HG02678 (cell line): ENCODE data around the gene BEND3.
"Not testable (repeated sequence)": the region's sequence is repeated elsewhere in the genome, so short reads cannot be mapped to it uniquely, and the experiment has no call there.

Experiments used
- ATAC-seq: cut with Tn5 transposase; IDR thresholded peaks from one replicate; pipeline ENCODE4 v1.9.1; 2021; ENCODE audit warnings: mild to moderate bottlenecking, moderate library complexity; ENCODE audit not compliant: unreplicated experiment

The BEND3 gene

DNA sequence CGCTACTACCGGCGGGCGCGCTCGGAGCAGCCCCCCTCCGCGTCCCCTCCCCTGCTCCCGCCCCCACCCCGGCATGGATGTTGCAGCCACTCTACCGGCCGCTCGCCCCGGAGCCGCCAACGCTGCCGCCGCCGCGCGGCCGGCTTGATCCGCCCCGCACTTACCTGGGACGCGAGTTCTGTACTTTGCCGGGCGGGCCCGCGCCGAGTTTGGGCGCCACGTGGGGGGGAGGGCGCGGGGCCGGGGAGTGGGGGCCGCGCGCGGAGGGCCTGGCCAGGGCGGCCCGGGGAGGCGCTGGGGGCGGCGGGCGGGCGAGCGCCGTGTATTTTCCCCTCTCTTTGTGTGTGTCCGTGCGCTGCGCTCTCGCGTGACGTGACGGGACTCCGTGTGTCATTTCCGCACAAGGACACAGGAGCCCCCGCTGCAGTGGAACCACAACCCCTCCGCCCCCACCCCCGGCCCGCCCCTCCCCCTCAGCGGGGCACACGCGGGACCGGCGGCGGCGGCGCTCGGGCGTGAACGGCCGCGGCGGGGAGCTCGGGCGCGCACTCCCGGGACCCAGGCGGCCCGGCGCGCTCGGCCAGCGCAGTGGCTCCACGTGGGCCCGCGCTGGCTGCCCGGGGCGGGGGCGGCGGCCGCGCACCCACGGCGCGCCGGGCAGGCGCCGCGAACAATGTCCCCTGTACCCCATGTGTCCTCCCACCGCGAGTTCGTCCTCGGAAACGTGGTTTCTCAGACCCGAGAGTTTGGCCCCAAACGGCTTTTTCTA lies at the start of gene BEND3:
Gene BEND3 (minus strand): TSS at position 590 of the 769 bp plus-strand sequence. CDS start 16,230 bp downstream, outside the sequence.
- peak; percentile 27 for ATAC-seq

GRCh38 chr6:107164299-107164698 lies 49.0 kb upstream of the BEND3 start:
- ATAC-seq: not testable (repeated sequence)

DNA sequence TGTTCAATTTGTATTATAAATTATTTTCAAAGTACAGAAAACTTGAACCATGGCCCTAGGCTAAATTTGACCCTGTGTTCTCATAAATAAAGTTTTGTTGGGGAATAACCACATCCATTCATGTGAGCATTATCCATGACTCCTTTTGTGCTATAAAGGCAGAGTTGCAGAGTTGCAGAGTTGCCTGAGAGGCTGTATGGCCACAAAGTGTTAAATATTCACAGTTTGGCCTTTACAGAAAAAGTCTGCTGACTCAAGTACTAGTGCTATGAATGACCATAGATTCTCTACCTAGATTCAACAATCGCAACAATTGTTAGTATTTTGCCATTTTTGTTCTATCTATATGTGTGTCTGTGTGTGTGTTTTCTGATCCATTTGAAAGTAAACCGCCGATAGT lies 46.2 kb upstream of the BEND3 start:
- no peak for ATAC-seq

DNA sequence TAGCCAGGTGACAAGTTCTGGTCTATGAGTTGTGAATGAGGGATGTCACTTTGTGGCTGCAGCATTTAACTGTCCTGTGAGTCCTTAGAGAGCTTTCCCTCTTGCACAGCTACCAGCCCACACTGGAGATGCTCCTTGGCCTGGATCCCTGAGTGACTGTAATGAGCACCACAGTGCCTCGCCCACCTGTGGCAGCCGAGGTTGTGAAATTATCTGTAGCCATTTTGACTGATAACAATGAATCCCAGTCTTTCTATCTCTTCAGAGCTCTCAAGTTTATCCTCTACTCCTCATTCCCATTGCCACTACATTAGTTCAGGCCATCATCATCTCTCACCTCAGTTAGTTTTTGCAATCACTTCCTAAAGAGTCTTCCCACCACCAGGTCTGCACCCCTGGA lies 41.3 kb upstream of the BEND3 start:
- ATAC-seq: no peak

DNA sequence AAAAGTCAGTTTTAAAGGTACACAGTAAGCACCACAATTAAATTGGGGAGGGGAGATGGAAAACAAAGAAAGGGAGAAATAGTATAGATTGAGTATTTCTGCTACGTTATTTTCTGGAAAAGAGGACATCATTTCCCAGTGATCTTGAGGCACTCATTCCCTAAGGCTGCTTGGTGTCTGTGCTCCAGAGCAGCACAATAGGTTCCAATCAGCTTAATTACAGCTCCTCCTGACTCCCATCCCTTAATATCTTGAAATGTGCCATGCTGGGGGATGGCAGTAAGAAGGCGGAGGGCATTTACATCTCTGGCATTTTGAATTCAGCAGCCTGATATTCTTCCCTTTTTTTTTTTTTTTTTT lies 39.5 kb upstream of the BEND3 start:
- ATAC-seq: no peak

- ATAC-seq: no peak
Observed at GRCh38 chr6:107154131-107154800, 39.0 kb upstream of the BEND3 start.

DNA sequence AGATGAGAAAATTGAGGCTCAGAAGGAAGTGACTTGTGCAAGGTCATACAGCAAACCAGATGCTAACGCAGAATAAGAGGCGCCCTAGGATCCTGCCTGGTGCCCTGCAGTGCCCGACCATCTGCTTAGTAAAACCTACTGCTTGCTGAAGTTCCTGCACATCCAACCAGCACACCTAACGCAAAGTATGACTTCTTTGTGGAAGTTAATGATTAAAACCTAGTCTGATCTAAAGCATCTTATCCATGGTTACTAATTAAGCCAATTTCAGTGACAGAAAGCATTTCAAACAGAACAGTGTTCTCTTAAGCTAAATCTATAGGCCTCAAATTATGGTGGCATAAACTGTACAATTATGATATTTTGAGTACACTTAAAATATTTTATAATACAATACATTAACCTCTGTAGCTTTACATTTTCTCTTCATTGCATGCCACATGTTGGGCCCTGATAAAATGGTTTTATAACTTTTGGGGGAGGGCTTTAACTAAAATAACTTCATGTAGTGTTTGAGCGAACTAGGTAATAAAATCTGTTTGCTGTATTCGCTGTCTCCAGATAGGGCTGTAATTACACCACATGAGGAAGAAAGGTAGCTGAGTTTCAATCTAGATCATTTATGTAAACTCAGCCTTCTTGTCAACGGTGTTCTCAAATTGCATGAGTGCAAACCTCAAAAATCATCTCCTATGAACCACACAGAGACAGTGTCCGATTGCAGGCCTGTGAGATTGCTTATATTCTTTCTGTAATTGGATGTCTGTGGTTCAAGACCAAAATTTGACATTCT lies 37.5 kb upstream of the BEND3 start:
- ATAC-seq: no peak

DNA sequence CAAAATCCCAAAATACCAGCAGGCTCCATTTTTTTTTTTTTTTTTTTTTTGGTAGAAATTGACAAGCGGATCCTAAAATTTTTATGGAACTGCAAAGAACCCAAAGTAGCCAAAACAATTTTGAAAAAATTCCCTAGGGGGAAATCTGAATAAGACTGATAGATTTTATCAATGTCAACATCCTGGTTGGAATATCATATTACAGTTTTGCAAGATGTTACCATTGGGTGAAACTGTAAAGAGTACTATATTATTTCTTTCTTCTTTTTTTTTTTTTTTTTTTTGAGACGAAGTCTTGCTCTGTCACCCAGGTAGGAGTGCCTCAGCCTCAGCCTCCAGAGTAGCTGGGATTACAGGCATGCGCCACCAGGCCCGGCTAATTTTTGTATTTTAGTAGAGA lies 29.4 kb upstream of the BEND3 start:
- ATAC-seq: no peak

- ATAC-seq: no peak
Observed at GRCh38 chr6:107144014-107144413, 28.7 kb upstream of the BEND3 start.

DNA sequence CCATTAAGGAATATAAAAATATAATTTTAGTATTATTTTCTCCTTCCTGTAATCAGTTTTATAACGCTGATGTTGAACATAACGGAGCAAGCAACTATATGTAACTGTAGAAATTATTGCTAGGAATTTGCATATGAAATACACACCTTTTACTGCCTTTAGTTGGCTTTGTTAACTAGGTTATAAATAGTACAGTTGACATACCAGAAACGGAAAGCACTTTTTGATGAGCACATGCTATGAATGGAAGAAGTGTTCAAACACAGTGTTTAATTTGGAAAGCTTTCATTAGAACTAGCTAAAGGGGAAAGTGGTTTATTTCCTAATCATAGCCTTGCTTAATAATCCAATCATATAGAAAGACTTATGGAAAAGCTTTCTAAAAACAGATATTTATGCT lies 25.3 kb upstream of the BEND3 start:
- ATAC-seq: no peak

GRCh38 chr6:107136324-107136723 lies 21.0 kb upstream of the BEND3 start:
- ATAC-seq: not testable (repeated sequence)

GRCh38 chr6:107135048-107135680 lies 19.8 kb upstream of the BEND3 start:
- not testable (repeated sequence) for ATAC-seq

DNA sequence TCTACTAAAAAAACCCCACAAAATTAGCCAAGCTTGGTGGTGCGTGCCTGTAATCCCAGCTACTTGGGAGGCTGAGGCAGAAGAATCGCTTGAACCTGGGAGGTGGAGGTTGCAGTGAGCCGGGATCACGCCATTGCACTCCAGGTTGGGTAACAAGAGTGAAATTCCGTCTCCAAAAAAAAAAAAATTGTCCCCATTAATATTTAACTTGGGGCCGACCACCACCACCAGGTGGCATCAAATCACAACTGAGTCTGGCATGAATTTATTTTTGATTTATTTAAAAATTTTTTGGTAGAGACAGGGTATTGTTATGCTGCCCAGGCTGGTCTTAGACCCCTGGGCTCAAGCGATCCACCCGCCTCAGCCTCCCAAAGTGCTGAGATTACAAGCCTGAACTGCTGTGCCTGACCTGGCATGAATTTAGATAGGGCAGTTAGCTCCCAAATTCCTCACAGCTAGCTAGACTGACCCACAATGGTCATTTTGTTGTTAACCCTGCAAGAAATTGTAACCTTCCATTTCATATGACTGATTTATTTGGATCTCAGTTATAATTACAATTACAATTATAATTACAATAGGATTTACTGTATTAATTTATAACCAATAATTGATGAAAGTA lies 17.1 kb upstream of the BEND3 start:
- ATAC-seq: no peak

GRCh38 chr6:107129370-107129925 lies 14.1 kb upstream of the BEND3 start:
- no peak for ATAC-seq

DNA sequence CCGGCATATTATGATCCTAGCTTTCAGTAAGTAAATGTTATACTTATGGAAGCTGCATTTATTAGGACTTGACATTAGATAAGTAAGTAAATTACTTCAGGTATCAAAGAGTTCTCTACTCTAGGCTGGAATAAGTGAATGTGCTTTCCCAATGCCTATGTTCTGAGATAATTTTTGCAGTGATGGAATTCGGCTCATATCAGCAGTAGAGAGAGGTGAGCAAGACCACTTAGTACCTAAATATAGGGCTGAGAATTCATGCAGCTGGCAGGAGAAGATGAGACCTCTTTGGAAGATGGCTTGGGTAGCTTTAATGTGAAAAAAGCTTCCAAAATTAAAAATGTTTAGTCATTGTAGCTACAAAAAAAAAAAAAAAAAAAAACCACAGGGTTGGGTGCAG lies 13.3 kb upstream of the BEND3 start:
- ATAC-seq: no peak

GRCh38 chr6:107128175-107128574 lies 12.9 kb upstream of the BEND3 start:
- no peak for ATAC-seq

- ATAC-seq: no peak
Observed at GRCh38 chr6:107125771-107126170, 10.5 kb upstream of the BEND3 start.

- ATAC-seq: peak; percentile 85
Observed at GRCh38 chr6:107124934-107125348, 9.6 kb upstream of the BEND3 start.

DNA sequence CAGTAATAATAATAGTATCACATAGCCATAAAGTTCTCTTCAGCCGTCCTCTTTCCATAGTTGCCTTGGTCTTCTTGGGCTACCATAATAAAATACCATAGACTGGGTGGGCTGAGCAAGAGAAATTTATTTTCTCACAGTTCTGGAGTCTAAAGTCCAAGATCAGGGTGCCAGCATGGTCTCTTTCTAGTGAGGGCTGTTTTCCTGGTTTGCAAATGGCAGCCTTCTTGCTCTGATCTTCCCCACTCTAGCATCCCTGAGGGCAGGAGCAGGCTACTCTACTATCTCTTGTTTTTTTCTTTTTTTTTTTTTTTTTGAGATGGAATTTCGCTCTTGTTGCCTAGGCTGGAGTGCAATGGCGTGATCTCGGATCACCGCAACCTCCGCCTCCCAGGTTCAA lies 8.2 kb upstream of the BEND3 start:
- ATAC-seq: no peak

GRCh38 chr6:107122748-107123147 lies 7.4 kb upstream of the BEND3 start:
- ATAC-seq: no peak
